ENCODE data around the gene ZBTB7C. TPM values are rescaled to one million over a fixed set of nuclear protein-coding genes. Genes with fewer than 3 reads are reported as not detected.

ZBTB7C gene
- total and polyA plus RNA-seq, 2 of the 8 experiments (the other 6 are each of a cell fraction or from before 2014, with no cell fraction given) = 0.15 to 0.45 TPM

DNA sequence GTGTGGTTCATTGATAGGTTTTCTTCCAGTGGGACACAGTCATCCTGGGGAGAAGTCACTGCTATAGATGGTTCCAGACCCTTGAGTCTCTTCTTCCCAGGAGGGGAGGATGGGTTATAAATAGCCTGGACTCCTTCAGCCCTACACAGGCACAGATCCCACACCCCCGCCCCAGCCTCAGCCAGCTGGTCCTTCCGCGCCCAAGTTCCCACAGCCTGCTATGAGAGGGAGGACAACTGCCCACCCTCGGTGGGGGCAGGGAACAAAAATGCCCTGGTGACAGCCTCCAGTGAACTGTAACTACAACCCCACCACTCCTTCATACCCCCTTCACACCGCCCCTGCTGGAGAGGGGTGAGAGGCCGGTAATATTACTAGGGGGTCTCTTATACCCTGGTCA, 3.2 kb downstream of the ZBTB7C start:
- CTCF ChIA-PET (ENCODE audit: partially characterized antibody) = interaction anchor here (1.2 kb wide), 1 partner anchor 14 kb away, joined by 3 read pairs; no protein-coding TSS in a partner anchor
- Histone ChIP-seq H3K79me1 (ENCODE audit: low read depth, low read length) (no peaks in the 10 kb centered on the region), H3K9ac (replicated peaks in 1 of 4; ENCODE audit: extremely low read depth in 1 of 4, low read depth in 3 of 4, low read length in 3 of 4) (no peak overlapping the region), H3K14ac (ENCODE audit: insufficient read length) (no peak overlapping the region), H2AFZ (ENCODE audit: low read length) (no peak overlapping the region), H3K23ac (ENCODE audit: insufficient read length) (no peak overlapping the region), H2BK120ac (replicated peaks; ENCODE audit: low read depth, low read length) (no peak overlapping the region), H3K18ac (ENCODE audit: extremely low read depth, low read length) (no peak overlapping the region), H4K5ac (ENCODE audit: insufficient read length, low read depth, low read length) (no peak overlapping the region), H4K20me1 (replicated peaks in 1 of 2; ENCODE audit: control insufficient read depth in 1 of 2, insufficient read depth in 2 of 2, low read length in 2 of 2) (peaks cover 0 to 6% of the 10 kb centered on the region in 2 experiments), H4K91ac (replicated peaks; ENCODE audit: insufficient read length, low read length) (no peak overlapping the region), H2BK15ac (ENCODE audit: low read length) (no peak overlapping the region), H3K79me2 (ENCODE audit: control insufficient read depth in 1 of 2, insufficient read depth in 2 of 2, low read length in 2 of 2) (no peaks in the 10 kb centered on the region), H3K4me1 (replicated peaks in 1 of 4; ENCODE audit: control insufficient read depth in 3 of 4, insufficient read depth in 4 of 4, low read length in 3 of 4) (peaks cover 2 to 16% (median 13%) of the 10 kb centered on the region in 4 experiments), H2AK5ac (ENCODE audit: low read depth, low read length) (no peak overlapping the region), H3K4me2 (ENCODE audit: insufficient read depth in 1 of 2, low read depth in 2 of 2, low read length in 2 of 2) (no peak overlapping the region), H3K56ac (replicated peaks; ENCODE audit: insufficient read length, low read depth, low read length) (no peak overlapping the region), H3K9me3 (ENCODE audit: insufficient read depth in 2 of 2, low read depth in 1 of 2, low read length in 1 of 2) (no peaks in the 10 kb centered on the region), H3K23me2 (ENCODE audit: low read depth, low read length) (peaks cover 16% of the 10 kb centered on the region; the same call in 1 of the 2 replicates), H3K4ac (replicated peaks; ENCODE audit: insufficient read length, low read depth, low read length) (no peak overlapping the region), H4K8ac (ENCODE audit: extremely low read depth, insufficient read depth, low read length) (no peak overlapping the region), H2BK12ac (ENCODE audit: low read depth, low read length) (no peak overlapping the region), H3K36me3 (ENCODE audit: control insufficient read depth in 2 of 4, insufficient read depth in 4 of 4, low read length in 3 of 4) (no peaks in the 10 kb centered on the region), H3K27me3 (replicated peaks in 1 of 4; ENCODE audit: control insufficient read depth in 3 of 4, extremely low read depth in 1 of 4, insufficient read depth in 3 of 4, low read length in 3 of 4) (peaks cover 21 to 47% (median 40%) of the 10 kb centered on the region in 4 experiments), H2BK20ac (ENCODE audit: low read length) (no peak overlapping the region), H2BK5ac (ENCODE audit: low read depth, low read length) (no peak overlapping the region), H3K27ac (ENCODE audit: low read depth, low read length) (no peak overlapping the region), H3K4me3 (ENCODE audit: extremely low read depth in 1 of 4, insufficient read depth in 2 of 4, low read depth in 3 of 4, low read length in 4 of 4) (no peak overlapping the region)
- POLR2A ChIA-PET (ENCODE audit: partially characterized antibody) = no interaction called here
- TF ChIP-seq KDM1A (IDR thresholded peaks at IDR 0.05; ENCODE audit: borderline replicate concordance, low read length) (no peak), SRF (IDR thresholded peaks at IDR 0.05; ENCODE audit: low read depth, low read length) (no peak), SIRT6 (IDR thresholded peaks at IDR 0.05; ENCODE audit: low read length) (no peak), GABPA (IDR thresholded peaks at IDR 0.05; ENCODE audit: borderline replicate concordance, insufficient read depth, low read length) (no peak), RXRA (IDR thresholded peaks at IDR 0.05; ENCODE audit: insufficient read depth, low read depth, low read length) (no peak), BACH1 (IDR thresholded peaks at IDR 0.05; ENCODE audit: low read length) (no peak), SUZ12 (IDR thresholded peaks at IDR 0.05; ENCODE audit: low read length) (no peak), CBX5 (IDR thresholded peaks at IDR 0.05; ENCODE audit: low read depth, low read length) (no peak), BRCA1 (IDR thresholded peaks at IDR 0.05; ENCODE audit: low read depth, low read length) (no peak)
- WGBS, 2 experiments (ENCODE audit: extremely low coverage in 1 of 2, insufficient coverage in 1 of 2, insufficient read length in 1 of 2, insufficient replicate concordance in 2 of 2, low coverage in 1 of 2, low lambda C conversion rate in 2 of 2, missing lambda C conversion rate in 1 of 2) = 76% methylated on average over 6 of the region's 6 CpGs; no CpG with 5 or more reads in 1 of the 2 experiments
- FAIRE-seq (no peak), DNase-seq (ENCODE audit: low read depth in 1 of 2, low spot score in 2 of 2) (no peak)
